NOMO-1 treated with dmso at 0.1 percent for 144 hours (cell line): ENCODE data around the gene MELTF.

Experiments used
- DNase-seq: peaks from one replicate; lab custom pipeline; 2025; ENCODE audit not compliant: unreplicated experiment; lab: John Stamatoyannopoulos, UW

Gene MELTF

DNA sequence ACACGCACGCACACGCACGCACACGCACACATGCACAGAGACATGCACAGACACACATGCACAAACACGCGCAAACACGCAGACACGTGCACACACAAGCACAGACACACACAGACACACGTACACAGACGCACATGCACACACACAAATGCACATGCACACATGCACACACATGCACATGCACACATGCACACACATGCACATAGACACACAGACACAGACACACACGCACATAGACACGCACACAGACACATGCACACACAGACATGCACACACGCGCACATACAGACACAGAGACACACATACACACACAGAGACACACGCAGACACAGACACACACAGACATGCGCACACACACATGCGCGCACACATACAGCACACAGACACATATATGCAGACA is 34.6 kb downstream of the MELTF start:
- DNase-seq: no peak

DNA sequence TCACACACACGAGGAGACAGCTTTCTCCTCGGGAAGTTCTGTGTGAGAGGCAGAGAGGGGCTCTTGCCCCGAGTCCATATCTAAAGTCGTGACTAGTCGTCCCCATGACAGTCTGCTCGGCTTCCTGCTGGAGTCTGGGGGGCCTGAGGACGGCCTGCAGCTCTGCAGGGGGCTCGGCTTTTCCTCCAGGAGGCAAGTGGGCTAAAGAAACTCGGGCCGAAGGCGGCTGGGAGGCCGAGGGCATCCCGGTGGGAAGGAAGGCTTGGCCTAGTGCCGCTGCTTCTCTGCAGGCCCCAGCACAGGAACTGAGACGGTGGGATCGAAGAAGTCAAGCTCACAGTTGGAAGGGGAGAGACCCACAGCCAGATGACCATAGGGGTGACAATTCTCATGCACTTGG is 35.6 kb downstream of the MELTF start:
- DNase-seq: no peak

DNA sequence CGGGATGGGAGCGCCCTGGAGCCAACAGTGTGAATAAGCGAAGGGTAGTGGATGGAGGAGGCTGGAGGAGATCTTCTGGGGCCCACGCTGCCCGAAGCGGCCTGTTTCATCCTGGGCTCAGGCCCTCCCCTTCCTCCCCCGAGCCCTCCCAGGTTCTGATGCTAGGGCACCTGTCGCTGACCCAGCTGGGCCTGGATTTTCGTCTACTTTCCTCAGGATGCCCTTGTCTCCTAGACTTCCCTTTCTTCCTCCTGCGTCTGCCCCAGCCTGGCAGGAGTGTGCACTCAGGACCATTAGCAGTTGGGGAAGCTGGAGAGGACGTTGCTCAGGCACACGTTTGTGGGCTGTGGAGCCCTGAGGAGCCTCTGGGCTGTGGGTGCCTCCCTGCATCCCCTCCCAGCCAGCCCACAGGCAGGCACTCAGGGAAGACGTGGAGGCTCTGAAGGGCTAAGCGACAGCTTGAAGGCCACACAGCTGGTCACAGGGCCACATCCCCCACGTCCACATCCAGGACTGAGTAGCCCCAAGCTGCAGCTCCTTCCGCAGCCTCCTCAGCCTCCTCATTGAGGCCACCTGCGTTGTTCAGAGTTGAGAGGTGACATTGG is 37.1 kb downstream of the MELTF start:
- DNase-seq: no peak

DNA sequence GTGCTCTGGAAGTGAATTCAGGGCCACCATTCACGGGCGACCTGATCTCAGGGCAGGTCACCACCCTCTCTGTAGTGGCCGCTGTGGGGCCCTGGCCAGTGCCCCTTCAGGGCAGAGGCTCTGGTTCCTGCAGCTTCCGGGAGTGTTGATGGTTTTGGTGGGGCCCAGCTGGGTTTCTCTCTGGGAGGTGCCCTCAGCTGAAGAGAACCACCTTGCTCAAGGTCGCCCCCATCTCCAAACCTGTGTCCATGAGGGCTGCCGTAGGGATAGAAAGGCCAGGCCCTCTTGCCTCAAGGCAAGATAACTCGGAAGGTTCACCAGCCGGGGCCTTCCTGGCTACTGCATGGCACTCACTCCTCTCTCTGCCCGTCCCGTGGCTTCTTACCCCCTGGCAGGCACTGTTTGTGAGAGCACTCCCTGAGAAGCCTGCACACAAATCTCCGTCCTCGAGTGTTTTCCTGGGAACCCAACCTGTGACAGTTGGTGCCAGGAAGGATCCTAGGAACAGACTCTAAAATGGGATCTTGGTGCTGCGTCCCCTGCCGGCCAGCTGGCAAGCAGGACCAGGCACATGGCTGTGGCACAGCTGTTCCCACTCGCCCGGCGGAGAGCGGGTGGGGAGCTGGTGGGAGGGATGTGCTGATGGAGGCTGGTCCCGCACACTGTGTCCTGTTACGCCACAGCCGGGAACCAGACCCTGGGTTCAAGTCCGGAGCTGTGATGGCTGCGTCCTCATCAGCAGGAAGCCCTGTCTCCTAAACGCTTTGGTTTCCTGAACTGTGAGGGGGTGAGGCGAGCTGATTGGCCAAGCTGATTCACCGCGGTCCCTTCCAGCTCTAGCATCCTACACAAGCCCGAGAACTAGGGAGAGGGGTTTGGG is 37.8 kb downstream of the MELTF start:
- no peak for DNase-seq

DNA sequence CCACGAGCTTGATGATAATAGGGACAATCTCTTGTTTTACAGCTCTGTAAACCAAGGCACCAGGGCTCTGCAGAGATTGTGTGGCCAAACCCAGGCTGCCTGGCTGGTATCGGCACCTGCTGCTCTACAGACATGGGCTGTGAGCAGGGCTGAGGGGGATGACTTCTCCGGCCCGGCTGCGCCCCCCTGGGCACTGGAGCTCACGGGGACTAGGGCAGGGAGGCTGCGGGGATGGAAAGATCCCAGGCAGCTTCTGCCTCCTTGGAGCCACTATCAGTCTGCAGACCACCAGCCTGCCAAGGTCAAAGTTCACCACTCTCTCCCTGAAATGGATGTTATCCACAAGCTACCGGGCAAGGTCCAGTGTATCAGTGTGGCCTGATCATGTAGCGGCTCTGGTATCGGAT is 39.0 kb downstream of the MELTF start:
- DNase-seq: no peak

DNA sequence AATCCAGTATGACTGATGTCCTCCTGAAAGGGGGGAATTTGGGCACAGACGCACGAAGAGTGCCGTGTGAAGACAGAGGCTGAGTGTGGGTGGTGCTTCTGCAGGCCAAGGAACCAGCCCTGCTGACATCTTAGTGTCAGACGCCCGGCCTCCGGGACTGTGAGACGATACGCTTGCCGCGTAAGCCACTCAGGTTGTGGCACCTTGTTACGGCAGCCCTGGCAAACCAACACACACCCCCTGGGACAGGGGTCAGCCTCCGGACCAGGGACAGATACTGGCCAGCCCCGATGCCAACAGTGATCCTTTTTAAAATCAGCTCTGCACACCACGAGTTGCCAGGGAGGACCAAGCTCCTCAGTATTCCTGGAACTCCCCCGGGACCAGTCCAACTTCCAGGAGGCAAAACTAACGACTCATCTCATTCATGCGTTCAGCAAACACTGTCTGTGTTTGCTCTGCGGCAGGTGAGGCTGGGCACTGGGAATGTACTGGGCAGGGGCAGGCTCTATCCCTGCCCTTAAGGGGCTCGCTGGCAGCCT is 39.8 kb downstream of the MELTF start:
- no peak for DNase-seq

DNA sequence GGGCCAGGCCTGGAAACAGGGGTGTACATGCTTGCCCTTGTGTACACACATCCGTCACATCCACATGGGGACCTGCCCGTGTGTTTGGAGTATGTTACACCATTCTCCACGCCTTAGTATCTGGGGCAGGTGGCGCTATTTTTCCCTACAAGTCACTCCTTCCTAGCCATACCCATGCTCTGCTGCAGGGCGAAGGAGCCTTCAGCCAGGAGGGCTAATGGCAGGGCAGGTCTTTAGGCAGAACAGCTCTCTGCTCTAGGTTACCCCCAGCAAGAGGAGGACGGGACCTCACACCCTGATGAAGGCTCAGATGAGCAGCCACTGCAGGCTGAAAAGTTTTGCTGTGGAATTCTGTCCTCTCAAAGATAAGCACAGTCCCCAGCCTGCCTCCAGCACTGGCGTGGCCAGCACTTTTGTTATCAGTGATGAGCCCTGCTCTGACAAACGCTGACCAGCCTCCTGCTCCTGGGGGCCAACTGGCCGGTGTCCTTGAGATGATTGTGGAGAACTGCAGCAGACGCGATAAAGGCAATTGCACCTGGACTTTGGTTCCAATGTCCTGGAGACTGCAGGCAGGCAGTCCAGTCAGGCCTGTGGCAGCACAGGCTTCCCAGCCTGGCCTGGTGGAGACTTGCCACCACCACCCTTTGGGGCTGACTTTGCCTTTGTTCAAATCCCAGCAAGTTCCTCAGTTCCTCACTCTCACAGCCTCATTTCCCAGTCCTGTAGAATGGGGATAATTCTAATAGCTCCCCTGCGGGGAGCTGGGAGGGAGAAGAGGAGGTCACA is 41.2 kb downstream of the MELTF start:
- DNase-seq: no peak

DNA sequence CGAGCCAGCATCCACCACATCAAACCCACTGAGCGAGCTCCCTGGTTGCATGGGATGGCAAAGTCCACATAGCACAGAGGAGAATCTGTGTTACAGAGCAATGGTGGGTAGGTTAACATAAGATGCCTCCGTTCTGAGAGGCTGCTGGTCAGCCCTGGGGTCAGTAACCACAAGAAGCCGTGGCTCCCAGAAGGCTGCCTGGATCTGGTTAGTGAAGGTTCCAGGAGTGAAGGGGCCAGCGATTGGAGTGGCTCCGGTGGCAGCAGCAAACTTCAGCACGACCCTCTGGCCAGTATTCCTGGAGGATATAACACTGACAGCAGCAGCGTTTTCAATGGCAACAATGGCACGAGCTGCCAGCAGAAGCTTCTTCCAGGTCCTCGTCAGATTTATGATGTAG is 42.6 kb downstream of the MELTF start:
- no peak for DNase-seq

DNA sequence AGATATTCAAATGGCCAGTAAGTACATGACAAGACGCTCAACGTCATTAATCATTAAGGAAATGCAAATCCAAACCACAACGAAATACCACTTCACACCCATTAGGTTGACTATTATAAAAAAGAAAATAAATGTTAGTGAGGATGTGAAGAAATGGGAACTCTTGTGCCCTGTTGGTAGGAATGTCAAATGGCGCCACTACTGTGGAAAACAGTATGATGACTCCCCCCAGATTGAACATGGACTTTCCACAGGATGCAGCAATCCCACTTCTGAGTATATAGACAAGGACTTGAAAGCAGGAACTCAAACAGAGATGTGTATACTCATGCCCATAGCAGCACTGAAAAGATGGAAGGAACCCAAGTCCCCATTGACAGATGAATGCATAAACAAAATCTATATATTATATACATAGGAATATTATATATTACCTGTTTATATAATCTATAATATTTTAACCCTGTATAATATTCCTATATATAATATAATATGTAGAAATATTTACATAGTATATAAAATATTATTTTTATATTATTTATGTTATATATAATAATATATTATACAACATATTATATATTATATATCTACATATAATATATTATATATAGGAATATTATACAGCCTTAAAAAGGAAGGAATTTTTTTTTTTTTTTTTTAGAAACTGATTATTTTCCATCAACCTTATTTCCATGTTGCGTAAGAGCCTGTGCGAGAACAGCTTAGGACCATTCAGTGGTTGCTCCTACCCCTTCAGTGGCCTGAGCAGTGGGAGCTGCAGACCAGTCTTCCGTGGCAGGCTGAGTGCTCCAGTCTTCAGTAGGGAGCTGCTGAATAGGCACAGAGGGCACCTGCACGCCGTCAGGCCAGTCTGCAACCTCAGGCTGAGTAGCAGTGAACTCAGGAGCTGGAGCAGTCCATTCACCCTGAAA is 43.4 kb downstream of the MELTF start:
- no peak for DNase-seq

DNA sequence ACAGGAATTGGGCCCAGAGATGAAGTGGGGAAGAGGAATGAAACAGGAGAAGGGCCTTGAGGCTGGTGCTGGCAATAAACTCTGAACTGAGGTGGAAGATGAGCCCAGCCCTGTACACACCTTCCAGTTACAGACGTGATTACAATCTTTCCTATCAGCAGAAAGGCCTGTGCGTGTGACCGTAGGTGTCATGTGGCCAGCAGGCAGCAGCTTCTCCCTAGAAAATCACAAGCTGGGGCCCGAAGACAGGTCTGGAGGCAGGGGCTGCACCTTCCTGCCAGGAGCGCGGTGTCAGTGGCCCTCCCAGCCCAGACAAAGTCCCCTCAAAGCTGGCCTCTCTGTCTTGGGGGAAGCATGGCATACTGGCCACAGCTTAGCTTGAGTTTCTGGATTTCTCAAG is 44.3 kb downstream of the MELTF start:
- no peak for DNase-seq

DNA sequence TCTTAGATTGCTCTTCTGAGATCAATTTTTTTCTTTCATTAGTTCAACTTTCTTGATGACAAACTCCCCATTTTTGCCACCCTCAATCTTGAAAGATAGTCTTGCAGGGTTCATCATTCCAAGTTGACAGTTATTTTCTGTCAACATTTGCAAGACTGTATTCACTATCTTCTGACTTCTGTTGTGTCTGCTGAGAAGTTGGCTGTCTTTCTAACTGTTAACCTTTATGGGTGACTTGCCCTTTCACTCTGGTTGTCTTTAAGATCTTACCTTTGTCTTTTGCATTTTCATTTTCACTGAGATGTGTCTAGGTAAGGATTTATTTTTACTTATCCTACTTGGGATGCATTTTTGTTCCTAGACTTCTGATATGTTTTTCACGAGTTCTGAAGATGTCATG is 46.4 kb downstream of the MELTF start:
- no peak for DNase-seq

DNA sequence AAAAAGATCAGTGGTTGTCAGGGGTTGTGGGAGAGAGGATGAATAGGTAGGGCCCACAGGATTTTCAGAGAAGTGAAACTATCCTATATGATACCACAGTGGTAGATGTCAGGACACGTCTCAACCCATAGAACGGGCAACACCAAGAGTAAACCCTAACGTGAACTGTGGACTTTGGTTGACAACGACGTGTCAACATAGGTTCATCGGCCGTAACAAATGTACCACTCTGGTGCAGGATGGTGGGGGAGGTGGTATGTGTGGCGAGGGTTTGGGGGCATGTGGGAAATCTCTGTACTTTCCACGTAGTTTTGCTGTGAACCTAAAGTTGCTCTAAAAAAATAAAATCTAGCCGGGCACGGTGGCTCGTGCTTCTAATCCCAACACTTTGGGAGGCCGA is 48.0 kb downstream of the MELTF start:
- no peak for DNase-seq

DNA sequence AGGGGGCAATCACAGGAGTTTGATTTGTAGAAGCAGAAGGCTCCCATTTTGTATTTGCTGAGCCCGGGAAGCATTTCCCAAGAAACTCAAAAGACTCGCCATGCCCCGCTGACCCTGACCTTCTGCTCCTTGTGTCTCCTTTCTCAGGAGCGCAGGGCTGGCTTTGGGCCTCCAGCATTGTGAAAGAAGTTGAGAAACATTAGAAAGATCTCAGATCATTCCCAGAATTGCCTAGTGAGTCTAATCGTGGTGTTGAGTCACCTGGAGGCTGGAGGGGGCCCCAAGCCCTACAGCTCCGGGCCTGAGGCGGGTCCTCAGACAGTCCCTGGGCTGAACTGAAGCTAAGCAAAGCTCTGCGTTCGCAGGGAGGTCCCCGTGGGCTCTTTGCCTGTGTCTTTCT is 50.1 kb downstream of the MELTF start:
- DNase-seq: no peak

DNA sequence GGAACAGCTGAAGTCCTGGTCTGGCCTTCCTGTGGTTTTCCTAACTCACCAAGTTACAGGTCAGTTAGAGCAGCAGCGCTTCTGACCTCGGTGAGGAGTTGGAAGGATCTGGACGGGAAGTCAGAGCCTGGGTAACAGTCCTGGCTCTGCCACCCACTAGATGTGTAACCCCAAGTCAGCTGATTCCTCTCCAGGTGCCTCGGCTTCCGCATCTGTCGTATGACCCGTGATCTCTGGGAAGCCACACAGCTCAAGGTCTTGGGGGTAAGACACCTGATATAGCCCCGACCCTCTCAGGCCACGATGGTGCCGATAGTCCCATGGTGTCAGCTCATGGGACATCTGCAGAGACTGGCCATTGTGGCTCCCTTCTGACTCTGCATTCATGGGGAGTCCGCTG is 52.7 kb downstream of the MELTF start:
- no peak for DNase-seq

DNA sequence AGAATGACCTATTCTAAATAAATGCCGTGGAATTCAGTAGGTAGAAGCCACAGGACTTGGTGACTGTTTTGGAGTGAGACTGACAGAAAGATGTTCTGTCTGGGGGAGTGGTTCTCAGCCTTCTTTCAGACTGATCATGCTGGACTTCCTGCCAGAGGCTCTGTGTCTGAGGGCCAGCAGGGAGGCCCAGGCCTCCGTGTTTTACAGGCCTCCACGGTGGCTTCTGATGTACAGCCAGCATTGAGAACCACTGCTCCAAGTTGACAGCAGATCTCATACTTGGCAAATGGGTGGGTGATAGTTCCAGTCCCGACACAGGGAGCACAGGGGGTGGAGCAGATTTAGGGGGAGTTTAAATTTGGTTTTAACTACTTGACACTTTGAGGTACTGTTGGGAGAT is 54.3 kb downstream of the MELTF start:
- no peak for DNase-seq

DNA sequence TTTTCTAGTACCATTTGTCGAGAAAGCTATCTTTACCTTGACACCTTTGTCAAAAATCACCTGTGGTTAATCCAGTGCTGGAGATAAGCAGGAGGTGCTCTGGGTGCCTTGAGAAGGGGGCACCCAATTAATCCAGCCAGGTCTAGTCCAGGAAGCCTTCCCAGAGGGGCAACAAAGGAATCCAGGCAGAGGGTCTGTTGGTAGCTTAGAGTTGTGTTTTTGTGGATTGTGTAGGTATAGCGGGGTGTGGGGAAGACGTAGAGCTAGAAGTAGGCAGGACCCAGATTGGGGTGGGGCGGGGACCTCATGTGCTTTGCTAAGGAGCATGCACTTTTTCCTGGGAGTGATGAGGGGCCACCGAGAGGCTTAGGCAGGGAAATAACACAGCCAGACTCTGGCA is 55.0 kb downstream of the MELTF start:
- no peak for DNase-seq

DNA sequence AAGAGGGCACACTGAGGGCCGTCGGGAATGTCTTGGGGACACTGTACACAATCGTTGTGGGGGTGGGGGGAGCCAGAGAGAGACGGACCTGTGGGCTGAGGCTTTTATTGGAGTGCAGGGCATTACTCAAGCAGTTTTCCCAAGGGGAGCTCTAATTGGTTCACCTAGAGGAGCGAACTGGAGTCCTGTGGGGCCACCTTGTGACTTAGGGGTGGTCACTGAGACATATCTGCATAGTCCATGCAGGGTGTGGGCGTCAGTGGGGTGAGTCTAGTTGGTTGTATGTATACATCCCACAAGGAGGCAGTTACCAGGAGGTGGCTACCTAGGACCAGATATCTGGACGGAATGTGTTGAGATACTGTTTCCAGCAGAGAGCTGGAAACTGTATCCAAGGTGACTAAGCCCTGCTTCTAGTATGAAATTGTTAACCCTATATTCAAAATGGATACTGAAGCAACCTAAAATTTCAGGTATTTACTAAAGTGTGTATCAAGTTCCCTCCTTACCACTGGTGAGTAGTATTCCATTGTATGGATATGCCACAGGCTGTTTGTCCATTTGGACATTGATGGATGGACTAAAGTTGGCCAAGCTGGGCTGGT is 58.4 kb downstream of the MELTF start:
- no peak for DNase-seq

DNA sequence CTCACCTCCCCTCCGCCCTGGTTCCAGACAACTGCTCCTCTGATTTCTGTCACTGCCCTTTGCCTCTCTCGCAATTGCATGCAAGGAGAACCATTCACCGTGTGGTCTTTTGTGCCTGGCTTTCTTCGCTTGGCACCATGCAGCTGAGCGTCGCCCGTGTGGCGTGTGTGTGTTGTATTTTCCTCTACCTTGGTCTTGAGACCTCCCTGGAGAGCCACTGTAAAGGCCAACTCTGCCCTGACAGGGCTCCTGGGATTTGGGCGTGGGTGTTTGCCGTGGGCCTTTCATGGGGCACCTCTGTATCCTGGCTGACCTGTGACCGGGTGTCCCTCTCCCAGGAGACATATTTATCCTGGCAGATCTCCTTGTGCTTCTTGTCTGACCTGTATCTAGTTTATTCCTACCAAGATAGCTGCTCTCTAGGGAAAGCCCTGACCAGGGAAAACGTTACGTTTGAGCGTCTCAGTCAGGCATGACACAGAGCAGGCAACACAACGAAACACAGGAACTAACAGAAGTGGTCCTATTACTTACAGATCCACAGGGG is 59.0 kb downstream of the MELTF start:
- DNase-seq: no peak

DNA sequence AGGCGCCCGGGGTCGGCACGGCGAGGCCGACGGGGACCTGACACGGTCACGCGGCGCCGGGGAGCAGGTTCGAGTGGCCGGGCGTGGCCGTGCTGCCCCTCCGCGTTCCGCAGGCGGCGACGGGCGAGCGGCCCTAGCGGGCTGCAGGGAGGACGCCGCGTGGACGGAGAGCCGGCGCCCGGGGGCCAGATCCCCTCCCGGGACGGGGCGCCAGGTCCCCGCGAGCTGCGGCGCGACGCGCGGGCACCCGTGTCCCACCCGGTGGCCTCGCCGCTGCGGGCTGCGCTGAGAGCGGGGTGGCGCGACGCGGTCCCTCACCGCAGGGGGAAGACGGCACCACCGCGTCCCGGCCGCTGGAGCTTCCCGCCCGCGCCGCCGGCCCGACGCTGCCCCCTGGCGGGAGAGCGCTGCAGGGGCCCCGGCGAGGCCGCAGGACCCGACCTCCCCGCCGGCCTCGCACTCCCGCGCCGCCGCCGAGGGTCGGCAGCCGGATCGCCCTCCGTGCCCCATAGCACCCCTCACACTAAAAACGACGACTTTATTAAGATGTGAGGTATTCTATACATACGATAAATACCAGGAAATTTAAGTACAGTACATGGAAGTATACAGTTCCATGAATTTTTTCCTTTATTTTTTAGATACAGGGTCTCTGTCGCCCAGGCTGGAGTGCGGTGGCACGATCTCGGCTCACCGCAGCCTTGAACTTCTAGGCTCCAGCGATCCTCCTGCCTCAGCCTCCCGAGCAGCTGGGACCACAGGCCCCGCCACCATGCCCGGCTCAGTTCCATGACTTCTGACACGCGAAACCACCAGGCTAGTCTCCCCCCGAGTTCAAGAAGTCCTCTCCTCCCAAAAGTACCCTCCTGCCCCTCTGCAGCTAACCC is 59.7 kb downstream of the MELTF start:
- DNase-seq: peak; percentile 70
